Mononuclear cell (primary cell): ENCODE results near the gene GJA3. TPM values are rescaled to one million over a fixed set of nuclear protein-coding genes. Genes with fewer than 3 reads are reported as not detected.
A peak's percentile ranks its signal among the peaks of the same experiment; 100 is the strongest.

ENCODE experiments used
- H3K27me3 ChIP-seq: 2 replicates; pipeline ENCODE4 v1.6.0; 2011; ENCODE audit warnings: low read length, control low read depth; ENCODE audit not compliant: insufficient read depth
- H3K4me1 ChIP-seq: 2 replicates; pipeline ENCODE4 v1.5.1; 2011; ENCODE audit warnings: mild to moderate bottlenecking, low read length, control low read depth; ENCODE audit not compliant: insufficient read depth
- H3K4me3 ChIP-seq: 2 replicates; pipeline ENCODE4 v1.5.1; 2011; ENCODE audit warnings: mild to moderate bottlenecking, low read length, moderate library complexity
- H3K9me3 ChIP-seq: 2 replicates; pipeline ENCODE4 v1.5.1; 2011; ENCODE audit warnings: low read depth, mild to moderate bottlenecking, control low read depth, low read length
- total RNA-seq: library from RNA; depleted of rRNA; stranded (reverse); fragments of >200 nt; gene quantifications from one replicate; pipeline ENCODE4 v1.2.3, GENCODE V29; 2012

The GJA3 gene
- total RNA-seq = under 0.01 TPM

DNA sequence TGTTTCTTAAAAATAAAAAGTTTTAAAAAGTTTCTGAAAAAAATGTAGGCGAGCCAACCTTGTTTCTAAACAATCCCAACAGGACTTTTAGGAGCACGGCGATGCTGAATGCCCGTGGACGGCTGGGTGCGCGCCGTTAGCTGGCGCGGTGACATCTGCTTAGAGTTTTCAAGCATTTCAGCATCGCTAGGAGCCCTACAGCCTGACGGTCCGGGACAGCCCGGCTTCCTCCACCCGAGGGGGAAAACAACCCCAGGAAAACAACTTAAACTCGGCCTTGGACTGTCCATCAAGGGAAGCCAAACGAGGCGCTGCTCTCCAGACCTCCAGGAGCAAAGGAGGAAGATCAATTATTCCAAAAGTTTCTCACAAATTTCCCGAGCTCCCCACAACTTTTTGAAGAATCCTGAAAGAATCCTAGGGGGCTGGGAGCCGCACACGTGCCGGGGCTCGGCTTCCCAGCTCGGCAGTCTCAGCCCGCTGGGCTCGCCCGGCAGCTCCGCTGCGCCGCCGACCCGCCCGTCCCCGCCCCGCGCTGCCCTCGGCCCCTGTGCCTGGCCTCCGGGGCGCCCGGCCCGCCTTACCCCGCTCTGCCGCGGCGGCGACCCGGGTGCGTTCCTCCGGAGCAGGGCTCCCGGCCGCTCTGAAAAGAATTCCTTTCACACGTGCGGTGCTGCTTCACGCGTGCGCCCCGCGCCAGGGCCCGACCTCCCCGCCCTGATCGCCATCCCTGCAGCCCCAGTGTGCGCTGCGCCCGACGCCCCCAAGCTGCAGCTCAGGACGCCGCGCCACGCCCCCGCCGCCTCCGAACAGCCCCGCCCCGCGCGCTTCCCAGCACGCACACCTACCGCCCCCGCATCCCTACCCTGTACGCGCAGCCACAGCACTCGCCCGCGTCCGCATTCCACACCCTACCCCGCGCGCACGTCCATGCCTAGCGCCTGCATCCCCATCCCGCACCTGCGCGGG lies at the start of gene GJA3:
Gene GJA3 (minus strand): TSS at position 747 of the 969 bp plus-strand sequence. CDS start 17,764 bp downstream, outside the sequence.
- Histone ChIP-seq H3K4me3 (peak within 1 kb of the TSS; percentile 35), H3K4me1 (peaks cover 22% of the 10 kb centered on the region), H3K27me3 (peaks cover 69% of the 10 kb centered on the region), H3K9me3 (no peaks in the 10 kb centered on the region)

DNA sequence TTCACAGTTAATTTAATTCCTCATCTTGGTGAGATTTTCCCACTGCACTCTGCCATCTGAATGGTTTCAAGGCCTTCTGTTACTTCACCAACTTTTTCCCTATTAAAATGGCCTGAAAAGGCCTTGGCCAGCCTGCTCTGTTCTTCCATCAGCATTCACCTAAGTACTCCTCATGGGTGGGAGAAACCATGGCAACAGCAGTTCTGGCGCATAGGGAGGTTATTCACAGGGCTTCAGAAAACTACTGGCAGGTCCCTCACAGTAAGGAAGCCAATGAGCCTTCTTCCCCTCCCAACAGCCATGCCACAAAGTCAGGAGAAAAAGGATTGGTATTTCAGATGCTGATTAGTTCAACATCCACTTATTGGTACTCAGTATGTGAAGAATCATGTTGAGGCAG lies 49.1 kb upstream of the GJA3 start:
- no peaks in the 10 kb centered on the region for H3K9me3 ChIP-seq
- no peak overlapping the region for H3K4me3 ChIP-seq
- H3K27me3 ChIP-seq = peaks cover 6% of the 10 kb centered on the region
- no peaks in the 10 kb centered on the region for H3K4me1 ChIP-seq

DNA sequence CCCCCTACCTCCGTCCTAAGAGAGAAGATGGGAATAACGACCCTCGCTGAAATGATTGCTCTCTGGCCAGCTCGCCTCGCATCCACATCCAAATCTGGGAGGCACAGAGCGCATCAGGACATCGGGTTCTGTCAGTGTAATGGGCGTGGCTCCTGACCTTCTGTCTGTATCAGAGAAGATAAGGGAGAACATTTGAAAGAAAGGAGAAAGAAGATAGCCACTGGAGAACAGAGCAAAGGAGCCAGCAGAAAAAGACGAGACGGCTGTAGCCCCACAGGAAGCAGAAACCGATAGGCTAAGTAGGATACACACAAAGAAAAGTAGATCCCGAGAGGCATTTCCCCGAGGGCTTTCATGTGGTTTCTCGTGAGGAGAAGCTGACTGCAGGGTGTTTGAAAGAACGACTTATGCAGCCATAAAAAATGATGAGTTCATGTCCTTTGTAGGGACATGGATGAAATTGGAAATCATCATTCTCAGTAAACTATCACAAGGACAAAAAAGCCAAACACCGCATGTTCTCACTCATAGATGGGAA lies 45.9 kb upstream of the GJA3 start:
- Histone ChIP-seq H3K4me3 (no peak overlapping the region), H3K4me1 (no peaks in the 10 kb centered on the region), H3K27me3 (peaks cover 12% of the 10 kb centered on the region), H3K9me3 (no peaks in the 10 kb centered on the region)

DNA sequence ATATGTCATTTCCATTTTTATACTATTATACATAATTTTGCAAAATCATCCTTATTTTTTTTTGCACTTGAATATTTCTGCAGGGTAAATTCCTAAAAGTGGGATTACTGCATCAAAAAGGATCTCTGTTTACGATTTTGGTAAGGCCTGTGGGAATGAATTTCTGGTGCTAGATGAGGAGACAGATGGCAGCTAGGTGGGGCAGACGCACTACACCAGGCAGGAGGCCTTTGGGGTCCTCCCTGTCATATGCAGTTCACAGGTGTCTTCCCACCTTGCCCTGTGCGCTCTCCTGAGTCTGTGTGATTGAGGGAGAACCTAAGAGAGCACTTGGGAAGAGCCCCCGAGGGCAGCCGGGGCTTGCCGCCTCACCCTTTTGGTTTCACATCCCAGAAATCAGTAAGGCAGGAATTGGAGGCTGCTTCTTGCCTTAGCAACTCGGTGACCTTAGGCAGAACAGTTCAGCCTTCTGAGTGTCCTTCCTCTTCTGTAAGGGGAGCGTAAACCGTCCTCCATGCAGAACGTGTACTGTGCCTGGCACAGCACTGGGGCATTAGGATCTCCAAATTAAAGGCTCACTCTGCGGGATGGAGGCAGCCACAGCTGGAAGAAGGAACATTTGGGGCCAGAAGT lies 45.3 kb upstream of the GJA3 start:
- no peaks in the 10 kb centered on the region for H3K9me3 ChIP-seq
- peaks cover 12% of the 10 kb centered on the region for H3K27me3 ChIP-seq
- no peak overlapping the region for H3K4me3 ChIP-seq
- no peaks in the 10 kb centered on the region for H3K4me1 ChIP-seq

DNA sequence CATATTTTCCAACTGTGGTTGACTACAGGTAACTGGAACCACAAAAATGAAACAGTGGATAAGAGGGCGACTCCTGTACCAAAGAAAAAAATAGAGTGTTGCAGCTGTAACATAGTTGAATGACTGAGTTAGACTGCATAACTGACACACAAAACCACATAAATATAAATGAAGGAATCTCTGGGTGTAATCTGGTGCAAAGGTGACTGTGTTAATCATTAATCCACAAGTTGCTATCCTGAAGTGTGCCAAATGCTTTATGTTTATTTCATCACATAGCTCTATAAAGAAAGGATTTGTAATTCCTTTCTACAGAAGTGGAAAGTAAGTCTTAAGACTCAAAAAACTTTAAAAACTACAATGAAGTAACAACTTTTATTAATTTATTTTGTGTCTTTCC lies 37.9 kb upstream of the GJA3 start:
- no peak overlapping the region for H3K4me3 ChIP-seq
- H3K4me1 ChIP-seq = peaks cover 15% of the 10 kb centered on the region
- H3K9me3 ChIP-seq = no peaks in the 10 kb centered on the region
- peaks cover 46% of the 10 kb centered on the region for H3K27me3 ChIP-seq

DNA sequence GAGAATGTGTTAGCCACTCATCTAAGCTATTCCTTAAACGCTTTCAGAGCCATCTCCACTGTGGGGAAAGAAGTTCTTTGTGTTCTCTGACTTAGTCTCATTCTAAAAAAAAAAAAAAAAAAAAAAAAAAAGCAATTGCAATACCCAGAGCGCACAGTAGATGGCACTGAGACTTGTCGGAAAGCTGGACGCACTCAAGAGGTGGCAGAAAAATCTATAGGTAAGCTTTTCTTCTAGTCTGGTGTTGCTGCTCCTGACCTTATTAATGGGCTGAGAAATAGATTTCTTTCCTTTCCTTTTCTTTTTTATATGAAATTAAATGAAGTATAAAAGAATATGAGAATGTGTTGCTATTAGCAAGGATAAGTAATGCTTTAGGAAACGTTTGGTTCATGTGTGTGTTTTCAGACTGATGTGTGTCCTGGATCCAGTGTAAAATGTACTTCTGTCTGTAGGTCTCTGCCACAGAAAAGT lies 36.5 kb upstream of the GJA3 start:
- H3K4me3 ChIP-seq = no peak overlapping the region
- H3K9me3 ChIP-seq = no peaks in the 10 kb centered on the region
- H3K4me1 ChIP-seq = peaks cover 24% of the 10 kb centered on the region
- H3K27me3 ChIP-seq = peaks cover 50% of the 10 kb centered on the region

DNA sequence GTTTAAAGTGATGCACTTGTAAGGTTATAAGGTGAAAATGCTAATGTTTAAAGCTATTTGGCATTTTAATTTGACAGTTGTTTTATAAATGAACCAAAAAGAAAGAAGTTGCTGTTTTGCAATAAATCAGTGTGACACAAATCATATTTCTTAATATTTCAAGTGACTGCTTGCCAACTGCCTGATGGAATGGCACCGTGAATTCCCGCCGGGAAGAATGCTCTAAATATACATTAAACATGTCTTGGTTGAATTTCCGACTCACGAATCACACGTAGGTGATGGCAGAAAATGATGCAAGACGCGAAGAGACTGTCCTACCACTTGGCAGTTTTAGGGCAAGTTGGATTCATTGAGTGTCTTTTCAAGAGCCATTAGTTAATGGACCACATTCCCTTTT lies 34.9 kb upstream of the GJA3 start:
- Histone ChIP-seq H3K4me1 (peaks cover 33% of the 10 kb centered on the region), H3K9me3 (no peaks in the 10 kb centered on the region), H3K27me3 (peaks cover 62% of the 10 kb centered on the region), H3K4me3 (no peak overlapping the region)

DNA sequence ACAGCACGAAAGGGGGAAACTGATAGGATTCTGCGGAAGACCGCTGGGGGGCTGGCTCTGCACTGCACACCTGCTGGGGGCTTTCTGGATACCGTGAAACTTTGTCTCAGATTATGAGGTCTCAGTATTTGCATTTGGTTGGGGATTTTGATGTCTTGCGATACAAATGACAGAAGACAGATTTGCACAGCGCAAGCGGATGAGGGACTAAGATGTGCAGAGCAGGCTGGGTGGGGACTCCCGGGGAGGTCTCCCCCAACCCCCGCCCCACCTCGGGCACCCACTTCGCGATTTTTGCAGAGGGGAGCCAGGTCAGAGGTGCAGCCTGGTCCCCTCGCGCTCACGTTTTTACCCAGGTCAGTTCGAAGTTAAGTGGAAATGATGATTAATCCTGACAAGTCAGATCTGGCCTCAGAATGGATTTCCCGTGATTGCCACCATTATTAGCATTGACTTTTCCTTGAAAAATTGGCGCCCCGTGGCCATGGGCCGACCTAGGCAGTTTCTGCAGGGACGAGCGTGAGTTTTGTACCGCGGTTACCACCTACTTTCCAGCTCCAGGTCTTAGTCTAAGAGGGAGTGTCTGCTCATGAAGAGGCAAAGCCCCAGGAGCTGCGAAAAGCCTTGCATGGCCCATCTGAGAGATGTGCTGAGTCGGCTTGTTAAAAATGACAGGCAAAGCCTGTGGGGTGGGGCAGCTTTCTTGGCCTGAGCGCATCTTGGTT lies 33.2 kb upstream of the GJA3 start:
- H3K9me3 ChIP-seq = no peaks in the 10 kb centered on the region
- H3K27me3 ChIP-seq = peaks cover 64% of the 10 kb centered on the region
- H3K4me3 ChIP-seq = no peak overlapping the region
- H3K4me1 ChIP-seq = peaks cover 38% of the 10 kb centered on the region

DNA sequence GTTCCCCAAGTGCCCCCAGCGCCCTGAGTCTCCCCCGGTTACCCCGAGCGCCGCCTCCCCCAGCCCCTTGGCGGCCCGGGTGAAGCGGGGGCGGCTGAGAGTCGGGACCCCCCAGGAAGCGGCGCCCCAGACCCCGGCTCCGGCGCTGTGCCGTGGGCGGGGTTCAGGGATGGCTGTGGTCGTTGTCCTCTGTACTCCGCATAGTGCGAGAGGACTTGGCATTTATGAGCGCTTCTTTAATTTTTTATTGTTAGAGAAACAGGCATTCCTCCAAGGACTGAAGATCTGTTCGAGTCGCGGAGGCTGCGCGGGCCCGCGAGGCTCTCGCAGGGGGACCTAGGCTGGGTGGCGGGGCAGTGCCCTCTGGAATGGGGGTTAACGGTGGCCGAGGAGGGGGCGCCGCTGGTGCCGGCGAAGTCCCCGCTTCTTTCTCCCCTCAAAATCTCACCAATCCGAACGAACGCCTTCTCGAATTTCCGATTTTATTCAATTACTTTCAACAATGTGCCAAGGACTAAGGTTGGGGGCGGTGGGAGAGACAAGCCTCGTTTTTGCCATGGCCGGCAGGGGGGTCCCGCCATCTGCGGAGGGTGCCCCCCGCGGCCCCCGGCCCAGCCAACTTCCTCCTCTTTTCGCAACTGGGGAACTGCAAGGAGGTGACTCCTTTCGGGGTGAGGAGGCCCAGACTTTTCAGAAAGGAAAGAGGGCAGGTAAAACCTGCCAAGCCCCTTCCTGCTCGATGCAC lies 32.5 kb upstream of the GJA3 start:
- H3K4me1 ChIP-seq = peaks cover 38% of the 10 kb centered on the region
- H3K4me3 ChIP-seq = peak overlapping the region; percentile 5
- H3K9me3 ChIP-seq = no peaks in the 10 kb centered on the region
- H3K27me3 ChIP-seq = peaks cover 64% of the 10 kb centered on the region

DNA sequence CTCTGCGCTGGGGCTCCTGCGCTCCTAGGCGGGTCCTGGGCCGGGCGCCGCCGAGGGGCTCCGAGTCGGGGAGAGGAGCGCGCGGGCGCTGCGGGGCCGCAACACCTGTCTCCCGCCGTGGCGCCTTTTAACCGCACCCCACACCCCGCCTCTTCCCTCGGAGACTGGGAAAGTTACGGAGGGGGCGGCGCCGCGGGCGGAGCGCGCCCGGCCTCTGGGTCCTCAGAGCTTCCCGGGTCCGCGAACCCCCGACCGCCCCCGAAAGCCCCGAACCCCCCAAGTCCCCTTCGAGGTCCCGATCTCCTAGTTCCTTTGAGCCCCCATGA lies 31.9 kb upstream of the GJA3 start, which contains the start of gene GJB2:
Gene GJB2 (minus strand): TSS at position 103 of the 326 bp plus-strand sequence. CDS start 3,357 bp downstream, outside the sequence.
- Histone ChIP-seq H3K9me3 (no peaks in the 10 kb centered on the region), H3K27me3 (peaks cover 63% of the 10 kb centered on the region), H3K4me3 (peak within 1 kb of the TSS; percentile 9), H3K4me1 (peaks cover 38% of the 10 kb centered on the region)

DNA sequence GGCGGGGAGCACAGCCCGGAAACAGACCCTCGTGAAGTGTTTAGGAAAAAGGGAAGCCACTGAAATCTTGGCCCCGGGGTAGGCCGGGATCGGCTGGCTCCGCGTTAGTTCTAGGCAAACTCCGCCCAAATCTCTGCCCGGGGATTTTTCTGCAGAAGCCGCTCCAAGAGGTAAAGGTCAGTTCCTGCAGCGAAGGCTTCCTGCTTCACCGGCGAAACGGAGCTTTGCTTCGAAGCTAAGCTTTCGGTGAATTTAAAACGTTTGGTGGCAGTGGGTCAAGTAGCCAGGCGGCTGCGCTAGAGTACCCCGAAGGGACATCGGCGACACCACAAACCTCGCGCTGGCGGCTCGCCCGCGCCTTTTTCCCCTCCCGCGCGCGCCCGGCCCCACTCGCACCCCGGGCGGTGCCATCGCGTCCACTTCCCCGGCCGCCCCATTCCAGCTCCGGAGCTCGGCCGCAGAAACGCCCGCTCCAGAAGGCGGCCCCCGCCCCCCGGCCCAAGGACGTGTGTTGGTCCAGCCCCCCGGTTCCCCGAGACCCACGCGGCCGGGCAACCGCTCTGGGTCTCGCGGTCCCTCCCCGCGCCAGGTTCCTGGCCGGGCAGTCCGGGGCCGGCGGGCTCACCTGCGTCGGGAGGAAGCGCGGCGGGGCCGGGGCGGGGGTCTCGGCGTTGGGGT lies 31.4 kb upstream of the GJA3 start:
- Histone ChIP-seq H3K4me3 (peak overlapping the region; percentile 9), H3K9me3 (no peaks in the 10 kb centered on the region), H3K4me1 (peaks cover 38% of the 10 kb centered on the region), H3K27me3 (peaks cover 59% of the 10 kb centered on the region)

DNA sequence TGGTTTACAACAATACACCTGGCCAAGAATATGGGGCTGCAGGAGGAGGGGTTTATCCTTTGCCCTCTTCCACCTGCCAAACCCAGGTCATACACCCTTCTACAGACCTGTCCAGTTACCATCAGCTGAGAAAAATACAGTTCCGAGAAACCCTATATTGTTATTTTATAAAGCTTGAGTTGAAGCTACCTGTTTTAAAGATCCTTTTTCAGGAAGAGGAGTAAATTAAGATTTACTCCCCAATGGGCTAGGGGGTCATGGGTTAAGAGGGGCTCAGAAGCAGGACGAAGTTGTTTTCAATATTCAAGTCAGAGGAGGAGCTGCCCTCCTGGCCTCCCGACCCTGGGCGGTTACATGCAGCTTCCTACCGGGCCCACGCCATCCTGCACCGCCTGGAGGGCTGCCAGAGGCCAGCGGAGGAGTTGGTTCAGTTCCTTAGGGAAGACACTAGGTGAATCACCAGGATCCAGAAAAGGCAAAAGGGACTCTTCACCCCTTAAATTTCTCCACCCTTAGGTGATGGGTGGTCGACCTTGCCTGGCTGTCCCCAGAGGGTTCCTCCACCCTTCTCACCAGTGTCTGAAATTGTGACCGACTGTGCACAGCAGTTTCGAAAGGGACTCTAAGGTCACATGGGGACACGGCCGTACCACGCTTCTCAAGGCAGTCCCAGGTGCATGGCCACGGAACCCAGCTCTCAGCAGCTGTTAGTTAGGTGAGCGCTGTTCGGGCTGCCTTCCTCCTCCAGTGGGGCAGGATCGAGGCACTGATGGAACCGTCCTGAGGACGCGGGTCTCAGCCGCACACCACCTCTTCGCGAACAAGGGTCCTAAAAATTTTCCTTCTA lies 30.7 kb upstream of the GJA3 start:
- Histone ChIP-seq H3K4me1 (peaks cover 38% of the 10 kb centered on the region), H3K9me3 (no peaks in the 10 kb centered on the region), H3K4me3 (no peak overlapping the region), H3K27me3 (peaks cover 51% of the 10 kb centered on the region)
